Uterus (tissue), 4 donors: ENCODE measurements around the gene CACNA1D. TPM values are rescaled to one million over a fixed set of nuclear protein-coding genes. Genes with fewer than 3 reads are reported as not detected.

ENCODE experiments used
- DNase-seq, 2 donors: peaks; one replicate each; pipeline ENCODE4 v3.0.0-alpha.2; 2019 to 2020
- H3K27ac ChIP-seq, 2 donors: fragments of 200-600 bp; sonication (generic); 1 replicate in 1 of 2; 2 replicates in 1 of 2; pipeline ENCODE4 v1.5.1; 2016 to 2018
- H3K27me3 ChIP-seq, 2 donors: fragments of 200-600 bp; sonication (generic); one replicate each; pipeline ENCODE4 v1.5.1; 2018 to 2019; ENCODE audit warnings: control low read depth in 1 of 2
- H3K36me3 ChIP-seq, 2 donors: fragments of 200-600 bp; sonication (generic); one replicate each; pipeline ENCODE4 v1.5.1; 2019; ENCODE audit warnings: control low read depth in 1 of 2
- H3K4me1 ChIP-seq, 2 donors: fragments of 200-600 bp; sonication (generic); one replicate each; pipeline ENCODE4 v1.5.1; 2018 to 2019; ENCODE audit warnings: control low read depth in 1 of 2
- H3K4me3 ChIP-seq, 2 donors: fragments of 200-600 bp; sonication (generic); 1 replicate in 1 of 2; 2 replicates in 1 of 2; pipeline ENCODE4 v1.5.1; 2018 to 2019; ENCODE audit warnings: mild to moderate bottlenecking in 1 of 2
- H3K9me3 ChIP-seq, 2 donors: fragments of 200-600 bp; sonication (generic); one replicate each; pipeline ENCODE4 v1.5.1; 2019; ENCODE audit warnings: control low read depth in 1 of 2
- POLR2A ChIP-seq, 2 donors: fragments of 450-650 bp; IDR thresholded peaks; one replicate each; pipeline ENCODE4 v1.6.1; 2016; ENCODE audit warnings: antibody characterized with exemption in 2 of 2, mild to moderate bottlenecking in 1 of 2, moderate library complexity in 1 of 2
- intact Hi-C: fragments of 100-400 bp; cut with DNase I; formaldehyde crosslinking; loops from one replicate; pipeline ENCODE4 v1.15.1; 2023; ENCODE audit warnings: low total_unique reads
- total RNA-seq, 4 donors: library from RNA; depleted of rRNA in 3 of 4; stranded (reverse); fragments of >200 nt in 3 of 4; gene quantifications; one replicate each; pipeline versions ENCODE4 v1.1.0 to v1.2.4, GENCODE V29; 2014 to 2023
- TF ChIP-seq, protein P1 (sequence below), 4 experiments: fragments of 200-600 bp in 2 of 4; fragments of 450-650 bp in 2 of 4; sonication (generic) in 2 of 4; IDR thresholded peaks; one replicate each; pipeline ENCODE4 v1.5.1; 2016 to 2019; ENCODE audit warnings: antibody characterized with exemption in 4 of 4, mild to moderate bottlenecking in 2 of 4, moderate library complexity in 1 of 4
- donor health status: DM: yes; HTN: yes; CAD: no.

CACNA1D gene
- total RNA-seq, 4 donors from 2014 or later: 0.88 to 97.5 (median 63.4) TPM

DNA sequence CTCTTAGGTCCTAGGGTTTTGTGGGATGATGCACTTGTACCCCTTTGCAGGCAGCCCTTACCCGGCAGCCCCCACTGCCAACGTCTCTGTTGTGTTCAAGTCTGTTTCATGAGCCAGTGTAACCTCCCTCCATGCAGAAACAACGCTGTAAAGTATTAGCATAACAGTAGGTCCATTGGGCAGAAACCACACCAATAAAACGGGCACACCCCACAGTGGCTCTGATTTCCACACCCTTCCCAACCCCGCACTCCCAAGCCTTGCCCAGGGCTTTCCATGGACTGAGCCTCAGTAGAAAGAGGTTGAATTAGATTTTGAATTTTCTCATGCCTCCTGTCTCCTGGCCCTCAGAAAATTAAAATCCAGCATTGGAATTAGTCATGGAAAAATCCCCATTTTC, 124.5 kb downstream of the CACNA1D start:
- no peak overlapping the region for H3K4me3 ChIP-seq
- no peaks in the 10 kb centered on the region for H3K27me3 ChIP-seq
- intact Hi-C loops: no loop called here
- no peaks in the 10 kb centered on the region for H3K9me3 ChIP-seq
- no peak overlapping the region for H3K27ac ChIP-seq
- no peak for DNase-seq
- TF ChIP-seq, protein P1, sequence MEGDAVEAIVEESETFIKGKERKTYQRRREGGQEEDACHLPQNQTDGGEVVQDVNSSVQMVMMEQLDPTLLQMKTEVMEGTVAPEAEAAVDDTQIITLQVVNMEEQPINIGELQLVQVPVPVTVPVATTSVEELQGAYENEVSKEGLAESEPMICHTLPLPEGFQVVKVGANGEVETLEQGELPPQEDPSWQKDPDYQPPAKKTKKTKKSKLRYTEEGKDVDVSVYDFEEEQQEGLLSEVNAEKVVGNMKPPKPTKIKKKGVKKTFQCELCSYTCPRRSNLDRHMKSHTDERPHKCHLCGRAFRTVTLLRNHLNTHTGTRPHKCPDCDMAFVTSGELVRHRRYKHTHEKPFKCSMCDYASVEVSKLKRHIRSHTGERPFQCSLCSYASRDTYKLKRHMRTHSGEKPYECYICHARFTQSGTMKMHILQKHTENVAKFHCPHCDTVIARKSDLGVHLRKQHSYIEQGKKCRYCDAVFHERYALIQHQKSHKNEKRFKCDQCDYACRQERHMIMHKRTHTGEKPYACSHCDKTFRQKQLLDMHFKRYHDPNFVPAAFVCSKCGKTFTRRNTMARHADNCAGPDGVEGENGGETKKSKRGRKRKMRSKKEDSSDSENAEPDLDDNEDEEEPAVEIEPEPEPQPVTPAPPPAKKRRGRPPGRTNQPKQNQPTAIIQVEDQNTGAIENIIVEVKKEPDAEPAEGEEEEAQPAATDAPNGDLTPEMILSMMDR (IDR thresholded peaks at IDR 0.05): no peak
- TF ChIP-seq POLR2A (IDR thresholded peaks at IDR 0.05): no peak
- no peaks in the 10 kb centered on the region for H3K4me1 ChIP-seq
- no peaks in the 10 kb centered on the region for H3K36me3 ChIP-seq

DNA sequence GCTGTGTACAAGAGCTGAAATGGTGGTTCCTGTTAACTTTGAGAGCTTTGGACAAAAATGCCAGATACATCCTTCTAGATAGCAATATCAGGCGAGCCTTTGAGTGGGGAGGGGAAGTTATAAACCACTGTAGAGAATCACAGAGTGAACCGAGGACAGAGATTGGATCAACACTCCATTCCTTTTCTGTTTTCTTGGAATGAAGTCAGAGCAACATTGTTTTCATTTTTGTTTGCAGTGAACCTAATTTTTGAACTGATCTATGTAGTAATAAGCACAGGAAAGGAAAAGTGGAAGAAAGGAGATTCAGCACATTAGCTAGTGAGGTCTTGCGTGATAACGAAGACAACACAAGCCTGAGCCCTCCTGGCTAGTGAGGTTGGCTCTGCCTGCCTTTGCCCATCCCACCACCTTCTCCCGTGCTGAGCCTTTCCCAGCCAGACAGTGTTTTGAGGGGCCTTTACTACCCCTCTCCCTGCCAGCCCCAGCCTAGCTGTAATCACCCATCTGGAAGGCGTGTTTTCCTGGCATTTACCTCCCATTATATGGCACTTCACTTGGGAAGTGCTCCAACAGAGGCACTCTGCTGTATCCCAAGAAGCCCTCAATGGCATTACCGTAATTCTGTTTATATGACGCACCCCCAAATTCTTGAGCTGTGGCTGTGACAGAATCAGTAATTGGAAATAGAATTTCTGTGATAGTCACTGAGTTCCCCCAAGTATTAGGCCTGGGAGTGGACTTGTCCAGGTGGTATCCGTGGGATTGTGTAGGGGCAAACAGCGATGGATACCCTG, 129.8 kb downstream of the CACNA1D start:
- Histone ChIP-seq H3K4me3 (no peak overlapping the region), H3K27ac (no peak overlapping the region), H3K9me3 (no peaks in the 10 kb centered on the region), H3K4me1 (no peaks in the 10 kb centered on the region), H3K27me3 (no peaks in the 10 kb centered on the region), H3K36me3 (no peaks in the 10 kb centered on the region)
- DNase-seq: no peak
- intact Hi-C loops: no loop called here
- no peak for TF ChIP-seq POLR2A (IDR thresholded peaks at IDR 0.05)
- TF ChIP-seq, protein P1 (IDR thresholded peaks at IDR 0.05): no peak

GRCh38 chr3:53626876-53627275, 132.5 kb downstream of the CACNA1D start:
- TF ChIP-seq, protein P1 (IDR thresholded peaks at IDR 0.05): no peak
- no peak for TF ChIP-seq POLR2A (IDR thresholded peaks at IDR 0.05)
- no peak overlapping the region for H3K27ac ChIP-seq
- DNase-seq: no peak
- H3K27me3 ChIP-seq: no peaks in the 10 kb centered on the region
- intact Hi-C loops: no loop called here
- no peaks in the 10 kb centered on the region for H3K36me3 ChIP-seq
- H3K4me3 ChIP-seq: no peak overlapping the region
- H3K4me1 ChIP-seq: no peaks in the 10 kb centered on the region
- H3K9me3 ChIP-seq: no peaks in the 10 kb centered on the region

GRCh38 chr3:53628536-53629401, 134.4 kb downstream of the CACNA1D start:
- DNase-seq: no peak
- no peak overlapping the region for H3K27ac ChIP-seq

More at GRCh38 chr3:53628536-53629401, 134.4 kb downstream of the CACNA1D start:
- Histone ChIP-seq H3K36me3 (no peaks in the 10 kb centered on the region), H3K9me3 (no peaks in the 10 kb centered on the region), H3K4me1 (no peaks in the 10 kb centered on the region), H3K4me3 (no peak overlapping the region), H3K27me3 (no peaks in the 10 kb centered on the region)
- TF ChIP-seq, protein P1 (IDR thresholded peaks at IDR 0.05): no peak
- no peak for TF ChIP-seq POLR2A (IDR thresholded peaks at IDR 0.05)
- intact Hi-C loops: no loop called here
